ENCODE measurements around the gene LZTFL1. TPM values are rescaled to one million over a fixed set of nuclear protein-coding genes. Genes with fewer than 3 reads are reported as not detected.

LZTFL1 gene, protein sequence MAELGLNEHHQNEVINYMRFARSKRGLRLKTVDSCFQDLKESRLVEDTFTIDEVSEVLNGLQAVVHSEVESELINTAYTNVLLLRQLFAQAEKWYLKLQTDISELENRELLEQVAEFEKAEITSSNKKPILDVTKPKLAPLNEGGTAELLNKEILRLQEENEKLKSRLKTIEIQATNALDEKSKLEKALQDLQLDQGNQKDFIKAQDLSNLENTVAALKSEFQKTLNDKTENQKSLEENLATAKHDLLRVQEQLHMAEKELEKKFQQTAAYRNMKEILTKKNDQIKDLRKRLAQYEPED
- total RNA-seq: 10 to 100 TPM in 4 of 6 donors, 1 to 10 TPM in 2; 8.0 to 14.1 (median 10.5) TPM
- polyA plus RNA-seq: 1 to 10 TPM; 3.5 to 8.1 TPM

DNA sequence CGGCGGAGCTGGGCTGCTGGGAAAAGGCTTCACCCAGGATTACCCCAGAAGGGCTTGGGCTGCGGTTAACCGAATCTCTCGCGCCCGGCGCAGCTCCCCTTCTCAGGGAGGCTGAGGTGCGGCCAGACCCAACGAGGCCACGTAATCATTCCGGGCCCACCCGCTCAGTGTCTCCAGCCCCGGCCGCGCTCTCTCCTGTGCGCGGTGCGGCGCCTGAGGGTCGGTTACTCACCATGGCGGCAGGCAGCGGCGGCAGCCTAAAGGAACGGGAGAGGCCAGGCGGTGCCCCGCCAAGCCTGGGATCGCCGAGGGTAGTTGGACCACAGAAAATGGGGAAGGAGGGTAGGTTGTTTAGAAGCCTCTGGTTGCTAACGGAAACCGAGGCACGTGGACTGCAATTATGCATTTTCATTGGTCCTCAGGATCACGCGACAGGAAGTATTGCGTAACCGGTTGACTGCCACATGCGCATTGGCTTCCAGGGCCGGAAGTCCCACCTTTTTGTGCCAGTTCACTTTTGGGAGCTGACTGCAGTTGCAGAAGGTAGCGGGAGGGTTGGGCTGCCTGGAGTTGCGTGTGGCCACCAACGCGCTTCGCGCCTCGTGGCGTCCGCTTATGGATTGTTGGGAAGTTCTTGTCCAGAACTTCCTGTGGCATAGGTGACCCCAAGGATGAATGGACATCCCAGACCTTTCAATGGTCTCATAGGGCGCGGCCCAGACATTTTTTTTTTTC lies at the start of gene LZTFL1:
Gene LZTFL1 (minus strand): TSS at position 363 of the 735 bp plus-strand sequence. CDS start 128 bp downstream, at position 235.
- no peaks in the 10 kb centered on the region for H3K9me3 ChIP-seq

DNA sequence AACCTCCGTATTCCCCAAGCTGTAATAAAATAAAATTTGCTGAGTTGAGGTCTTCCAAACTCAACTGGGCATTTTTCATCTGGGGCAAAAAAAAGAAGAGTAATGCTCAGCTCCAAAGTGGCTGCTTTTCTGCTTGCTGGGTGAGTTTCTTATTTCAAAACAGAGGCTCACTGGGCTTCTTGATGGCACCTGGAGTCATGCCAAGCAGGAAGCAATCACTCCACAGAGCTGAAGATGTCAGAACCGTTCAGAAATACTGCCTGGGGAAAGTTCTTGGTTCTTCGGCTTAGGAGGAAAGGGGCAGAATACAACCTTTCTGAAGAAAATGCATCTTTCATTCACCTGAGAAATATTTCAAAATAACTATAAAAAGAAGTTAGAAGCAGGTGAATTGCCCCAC lies 48.5 kb upstream of the LZTFL1 start:
- Histone ChIP-seq H3K27me3 (no peaks in the 10 kb centered on the region), H3K9me3 (no peaks in the 10 kb centered on the region), H3K27ac (no peak overlapping the region), H3K36me3 (no peaks in the 10 kb centered on the region), H3K4me1 (no peaks in the 10 kb centered on the region), H3K4me3 (no peak overlapping the region)
- ATAC-seq (no peak), FAIRE-seq (no peak), DNase-seq (no peak)
- intact Hi-C loops (cut with DNase I): no loop called here
- TF ChIP-seq, protein P1, sequence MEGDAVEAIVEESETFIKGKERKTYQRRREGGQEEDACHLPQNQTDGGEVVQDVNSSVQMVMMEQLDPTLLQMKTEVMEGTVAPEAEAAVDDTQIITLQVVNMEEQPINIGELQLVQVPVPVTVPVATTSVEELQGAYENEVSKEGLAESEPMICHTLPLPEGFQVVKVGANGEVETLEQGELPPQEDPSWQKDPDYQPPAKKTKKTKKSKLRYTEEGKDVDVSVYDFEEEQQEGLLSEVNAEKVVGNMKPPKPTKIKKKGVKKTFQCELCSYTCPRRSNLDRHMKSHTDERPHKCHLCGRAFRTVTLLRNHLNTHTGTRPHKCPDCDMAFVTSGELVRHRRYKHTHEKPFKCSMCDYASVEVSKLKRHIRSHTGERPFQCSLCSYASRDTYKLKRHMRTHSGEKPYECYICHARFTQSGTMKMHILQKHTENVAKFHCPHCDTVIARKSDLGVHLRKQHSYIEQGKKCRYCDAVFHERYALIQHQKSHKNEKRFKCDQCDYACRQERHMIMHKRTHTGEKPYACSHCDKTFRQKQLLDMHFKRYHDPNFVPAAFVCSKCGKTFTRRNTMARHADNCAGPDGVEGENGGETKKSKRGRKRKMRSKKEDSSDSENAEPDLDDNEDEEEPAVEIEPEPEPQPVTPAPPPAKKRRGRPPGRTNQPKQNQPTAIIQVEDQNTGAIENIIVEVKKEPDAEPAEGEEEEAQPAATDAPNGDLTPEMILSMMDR (IDR thresholded peaks at IDR 0.05): no peak
- 51 to 55% methylated on average over 3 of the region's 3 CpGs for WGBS, 2 donors

More for the DNA sequence above, at the start of gene LZTFL1:
- WGBS, 2 donors: 2 to 4% methylated on average over 48 to 49 of the region's 49 CpGs
- Histone ChIP-seq H3K27ac (peak within 1 kb of the TSS; percentile 43 to 62 (median 56)), H3K27me3 (no peaks in the 10 kb centered on the region), H3K4me3 (peak within 1 kb of the TSS; percentile 78 to 98 (median 95)), H3K36me3 (no peaks in the 10 kb centered on the region), H3K4me1 (peaks cover 0 to 7% (median 0%) of the 10 kb centered on the region in 3 donors)
- DNase-seq: peak; percentile 82 to 95 (median 92)
- TF ChIP-seq, protein P1 (IDR thresholded peaks at IDR 0.05): no peak
- FAIRE-seq: no peak
- ATAC-seq: peak; percentile 98 to 100 (median 100)
- intact Hi-C loops (cut with DNase I): no loop called here

DNA sequence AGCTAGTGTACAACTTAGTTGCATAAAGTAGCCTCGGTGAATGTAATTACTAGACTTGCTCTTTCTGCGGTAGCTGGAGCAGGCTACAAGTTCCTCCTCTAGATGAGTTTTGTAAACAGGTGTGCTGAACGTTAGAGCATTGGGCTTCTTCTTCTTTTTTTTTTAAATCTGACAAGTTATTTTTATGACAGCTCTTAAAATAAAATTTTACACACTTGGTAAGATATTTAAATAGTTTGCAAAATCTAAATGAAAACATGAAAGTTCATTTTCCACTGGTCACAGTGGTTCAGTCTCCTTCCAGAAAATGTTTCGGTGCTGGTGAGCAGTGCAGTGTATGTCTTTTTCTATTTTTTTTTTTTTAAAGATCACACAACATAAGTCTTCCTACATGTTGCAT lies 47.4 kb upstream of the LZTFL1 start:
- no peak for FAIRE-seq
- no peaks in the 10 kb centered on the region for H3K27me3 ChIP-seq
- no peak overlapping the region for H3K4me3 ChIP-seq
- H3K4me1 ChIP-seq: no peaks in the 10 kb centered on the region
- WGBS, 2 donors: 83 to 84% methylated on average over 4 of the region's 4 CpGs
- TF ChIP-seq, protein P1 (IDR thresholded peaks at IDR 0.05): no peak
- H3K36me3 ChIP-seq: no peaks in the 10 kb centered on the region
- intact Hi-C loops (cut with DNase I): no loop called here
- no peak overlapping the region for H3K27ac ChIP-seq
- no peak for ATAC-seq
- no peak for DNase-seq
- H3K9me3 ChIP-seq: no peaks in the 10 kb centered on the region

DNA sequence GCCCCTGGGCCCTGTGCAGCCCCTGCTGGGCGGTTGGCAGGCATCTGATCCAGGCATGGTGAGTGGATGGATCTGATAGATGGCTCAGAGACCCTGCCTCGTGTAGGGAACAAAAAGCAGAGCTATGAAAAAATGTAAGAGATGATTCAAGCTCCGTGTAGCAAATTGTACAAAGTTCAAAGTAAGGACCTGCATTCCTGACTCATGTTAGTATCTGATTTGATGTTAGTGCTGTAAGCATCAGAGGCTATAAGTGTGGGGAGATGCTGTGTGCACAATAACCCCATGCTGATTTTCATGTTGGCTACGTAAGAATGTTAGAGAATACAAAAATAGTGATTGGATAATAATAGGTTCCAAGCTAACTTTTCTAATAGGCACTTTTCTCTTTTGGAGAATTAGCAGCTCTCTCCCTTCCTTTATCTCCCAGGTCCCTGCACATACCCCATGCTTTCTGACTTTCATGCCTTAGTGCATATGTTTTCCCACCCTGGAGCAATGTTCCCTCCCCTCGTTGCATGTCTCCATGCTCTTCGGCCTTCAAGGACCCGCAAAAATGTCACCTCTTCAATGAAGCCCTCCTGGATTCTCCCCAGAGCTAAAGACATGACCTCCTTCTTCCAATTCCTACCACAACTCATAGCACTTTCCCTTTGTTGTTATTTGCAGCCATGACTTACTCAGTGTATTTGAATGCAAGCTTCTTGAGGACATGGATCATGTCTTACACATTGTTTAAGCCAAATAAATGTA lies 46.0 kb upstream of the LZTFL1 start:
- WGBS, 2 donors: 60 to 82% methylated on average over 7 of the region's 7 CpGs
- FAIRE-seq (no peak), DNase-seq (no peak), ATAC-seq (no peak)
- no peak overlapping the region for H3K4me3 ChIP-seq
- H3K27ac ChIP-seq: no peak overlapping the region
- intact Hi-C loops (cut with DNase I): no loop called here
- TF ChIP-seq, protein P1 (IDR thresholded peaks at IDR 0.05): no peak
- H3K4me1 ChIP-seq: no peaks in the 10 kb centered on the region
- H3K27me3 ChIP-seq: no peaks in the 10 kb centered on the region
- H3K9me3 ChIP-seq: no peaks in the 10 kb centered on the region
- no peaks in the 10 kb centered on the region for H3K36me3 ChIP-seq

Data from pancreas (tissue), 10 donors.